CD4-positive, alpha-beta T cell treated with Interferon gamma for 1 hour (primary cell): ENCODE results near the gene TREM2.

ENCODE experiments used
- DNase-seq: peaks from one replicate; pipeline ENCODE4 v3.0.0-alpha.2; 2020

The TREM2 gene

GRCh38 chr6:41162687-41163418 is at the start of gene TREM2:
Gene TREM2, minus strand, starts transcription at chr6:41163116. Its CDS starts 34 bp downstream, at chr6:41163082.
- DNase-seq, result no peak

- DNase-seq, result no peak
Observed at GRCh38 chr6:41209547-41210320, 46.8 kb upstream of the TREM2 start.

GRCh38 chr6:41208439-41209106 is 45.7 kb upstream of the TREM2 start:
- DNase-seq, result no peak

GRCh38 chr6:41204156-41204555 is 41.2 kb upstream of the TREM2 start:
- DNase-seq, result no peak

GRCh38 chr6:41201764-41202173 is 38.9 kb upstream of the TREM2 start:
- peak; percentile 48 for DNase-seq

- peak; percentile 51 for DNase-seq
Observed at GRCh38 chr6:41200901-41201763, 38.2 kb upstream of the TREM2 start, which contains the start of gene TREML2. Gene TREML2, minus strand, starts transcription at chr6:41201149. Its CDS starts 141 bp downstream, at chr6:41201008.

- DNase-seq, result peak; percentile 79
Observed at GRCh38 chr6:41200296-41200900, 37.5 kb upstream of the TREM2 start.

- no peak for DNase-seq
Observed at GRCh38 chr6:41199552-41200246, 36.8 kb upstream of the TREM2 start.

- DNase-seq, result no peak
Observed at GRCh38 chr6:41197234-41197633, 34.3 kb upstream of the TREM2 start.

GRCh38 chr6:41194386-41194785 is 31.5 kb upstream of the TREM2 start:
- no peak for DNase-seq

GRCh38 chr6:41193884-41194283 is 31.0 kb upstream of the TREM2 start:
- DNase-seq, result no peak

GRCh38 chr6:41193171-41193734 is 30.3 kb upstream of the TREM2 start:
- DNase-seq, result no peak

GRCh38 chr6:41191569-41191968 is 28.7 kb upstream of the TREM2 start:
- DNase-seq, result peak; percentile 39

- no peak for DNase-seq
Observed at GRCh38 chr6:41190791-41191190, 27.9 kb upstream of the TREM2 start.

- no peak for DNase-seq
Observed at GRCh38 chr6:41189967-41190366, 27.1 kb upstream of the TREM2 start.

- peak; percentile 21 for DNase-seq
Observed at GRCh38 chr6:41189046-41189445, 26.1 kb upstream of the TREM2 start.

GRCh38 chr6:41187924-41188886 is 25.3 kb upstream of the TREM2 start:
- no peak for DNase-seq

- DNase-seq, result no peak
Observed at GRCh38 chr6:41186031-41186562, 23.2 kb upstream of the TREM2 start.

- DNase-seq, result no peak
Observed at GRCh38 chr6:41184761-41185160, 21.8 kb upstream of the TREM2 start.
